Smooth muscle cell (in vitro differentiated cells): ENCODE results near the gene ARPC5L. TPM values are rescaled to one million over a fixed set of nuclear protein-coding genes. Genes with fewer than 3 reads are reported as not detected.

Source experiments
- DNase-seq: peaks from one replicate; lab custom pipeline; 2025; ENCODE audit not compliant: unreplicated experiment; lab: John Stamatoyannopoulos, UW
- H2AFZ ChIP-seq: fragments of 200-600 bp; sonication (generic); 2 replicates; pipeline ENCODE4 v1.6.0; 2016; ENCODE audit warnings: antibody characterized with exemption, low read depth, mild to moderate bottlenecking
- H3F3A ChIP-seq: fragments of 200-600 bp; sonication (generic); 2 replicates; pipeline ENCODE4 v1.6.0; 2017; ENCODE audit warnings: antibody characterized with exemption, low read depth
- H3K27ac ChIP-seq: fragments of 200-600 bp; sonication (generic); 2 replicates; pipeline ENCODE4 v1.5.1; 2016; ENCODE audit warnings: low read depth, mild to moderate bottlenecking
- H3K27me3 ChIP-seq: fragments of 200-600 bp; sonication (generic); 2 replicates; pipeline ENCODE4 v1.6.1; 2016; ENCODE audit warnings: low read depth, mild to moderate bottlenecking
- H3K36me3 ChIP-seq: fragments of 200-600 bp; sonication (generic); 2 replicates; pipeline ENCODE4 v1.5.1; 2016; ENCODE audit warnings: low read depth
- H3K4me1 ChIP-seq: fragments of 200-600 bp; sonication (generic); 2 replicates; pipeline ENCODE4 v1.5.1; 2016; ENCODE audit warnings: low read depth
- H3K4me2 ChIP-seq: fragments of 200-600 bp; sonication (generic); 2 replicates; pipeline ENCODE4 v1.6.0; 2016; ENCODE audit warnings: mild to moderate bottlenecking
- H3K4me3 ChIP-seq: fragments of 200-600 bp; sonication (generic); 2 replicates; pipeline ENCODE4 v1.5.1; 2016; ENCODE audit warnings: mild to moderate bottlenecking
- H3K79me2 ChIP-seq: fragments of 200-600 bp; sonication (generic); 2 replicates; pipeline ENCODE4 v1.6.0; 2016; ENCODE audit warnings: low read depth, mild to moderate bottlenecking
- H3K9ac ChIP-seq: fragments of 200-600 bp; sonication (generic); 2 replicates; pipeline ENCODE4 v1.6.0; 2016; ENCODE audit warnings: low read depth
- H3K9me3 ChIP-seq: fragments of 200-600 bp; sonication (generic); replicated peaks from 2 replicates; pipeline ENCODE4 v1.5.1; 2016; ENCODE audit warnings: low read depth
- H4K20me1 ChIP-seq: fragments of 200-600 bp; sonication (generic); 2 replicates; pipeline ENCODE4 v1.6.0; 2016; ENCODE audit warnings: low read depth
- WGBS: methylation state at CpG from one replicate; pipeline ENCODE4 v1.1.7; 2016; ENCODE audit warnings: low lambda C conversion rate; 5-methylcytosine and 5-hydroxymethylcytosine counted together
- polyA plus RNA-seq: library from polyadenylated mRNA; unstranded; fragments of >200 nt; fragmentation: Nextera tagmentation; extraction: Ambion mirVana; gene quantifications from 2 replicates; pipeline ENCODE4 v1.2.1, GENCODE V29; 2016
- total RNA-seq: library from RNA; depleted of rRNA; stranded (reverse); fragments of >200 nt; gene quantifications from 2 replicates; pipeline ENCODE4 v1.2.3, GENCODE V29; 2014
- TF ChIP-seq, protein P1 (sequence below): fragments of 200-600 bp; sonication (generic); IDR thresholded peaks from 2 replicates; pipeline ENCODE4 v1.5.1; 2017; ENCODE audit warnings: borderline replicate concordance, mild to moderate bottlenecking, antibody characterized with exemption; ENCODE audit not compliant: insufficient read depth, poor library complexity, severe bottlenecking

Gene ARPC5L
- total and polyA plus RNA-seq, 2 experiments from 2014 or later: 20.9 to 69.8 TPM

DNA sequence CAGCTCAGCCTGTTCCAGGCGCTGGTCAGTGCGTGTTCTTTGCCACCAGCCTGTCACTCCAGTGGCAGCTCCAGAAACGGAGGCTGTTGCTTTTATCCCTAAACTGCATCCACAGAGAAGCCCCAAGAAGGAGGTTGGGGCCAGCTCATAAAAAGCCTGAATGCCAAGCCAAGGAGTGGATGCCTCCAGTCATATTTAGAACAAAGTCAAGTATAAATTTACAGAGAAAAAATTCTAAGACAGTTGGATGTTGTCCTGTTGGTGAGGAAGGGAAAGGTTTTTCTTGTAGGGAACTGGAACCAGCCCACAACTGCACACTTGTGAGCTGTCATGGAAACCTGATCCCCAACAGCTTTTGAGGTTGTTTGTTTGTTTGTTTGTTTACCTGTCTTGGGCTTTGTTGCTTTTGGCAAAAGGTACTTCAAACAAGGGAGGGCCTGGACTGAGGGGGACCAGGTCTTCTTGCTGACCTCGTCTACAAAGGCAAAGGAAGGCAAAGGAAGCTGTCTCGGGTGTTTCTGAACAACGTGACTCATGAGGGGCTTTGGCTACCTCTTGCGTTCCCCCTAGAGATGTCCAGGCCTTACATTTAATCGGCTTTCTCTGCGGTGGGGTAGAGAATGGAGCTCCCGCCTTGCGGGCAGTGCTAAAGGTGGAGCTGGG is 48.3 kb upstream of the ARPC5L start:
- Histone ChIP-seq H3K9ac (peak overlapping the region; percentile 72), H3K4me2 (peak overlapping the region; percentile 57), H3K36me3 (no peaks in the 10 kb centered on the region), H3K4me3 (no peak overlapping the region), H3K4me1 (peaks cover 21% of the 10 kb centered on the region), H3K79me2 (no peaks in the 10 kb centered on the region), H3K9me3 (no peaks in the 10 kb centered on the region), H2AFZ (peak overlapping the region; percentile 24), H3F3A (peaks cover 25% of the 10 kb centered on the region), H3K27ac (peak overlapping the region; percentile 93), H4K20me1 (no peaks in the 10 kb centered on the region), H3K27me3 (no peaks in the 10 kb centered on the region)
- 57% methylated on average over 11 of the region's 11 CpGs for WGBS
- no peak for DNase-seq
- TF ChIP-seq, protein P1, sequence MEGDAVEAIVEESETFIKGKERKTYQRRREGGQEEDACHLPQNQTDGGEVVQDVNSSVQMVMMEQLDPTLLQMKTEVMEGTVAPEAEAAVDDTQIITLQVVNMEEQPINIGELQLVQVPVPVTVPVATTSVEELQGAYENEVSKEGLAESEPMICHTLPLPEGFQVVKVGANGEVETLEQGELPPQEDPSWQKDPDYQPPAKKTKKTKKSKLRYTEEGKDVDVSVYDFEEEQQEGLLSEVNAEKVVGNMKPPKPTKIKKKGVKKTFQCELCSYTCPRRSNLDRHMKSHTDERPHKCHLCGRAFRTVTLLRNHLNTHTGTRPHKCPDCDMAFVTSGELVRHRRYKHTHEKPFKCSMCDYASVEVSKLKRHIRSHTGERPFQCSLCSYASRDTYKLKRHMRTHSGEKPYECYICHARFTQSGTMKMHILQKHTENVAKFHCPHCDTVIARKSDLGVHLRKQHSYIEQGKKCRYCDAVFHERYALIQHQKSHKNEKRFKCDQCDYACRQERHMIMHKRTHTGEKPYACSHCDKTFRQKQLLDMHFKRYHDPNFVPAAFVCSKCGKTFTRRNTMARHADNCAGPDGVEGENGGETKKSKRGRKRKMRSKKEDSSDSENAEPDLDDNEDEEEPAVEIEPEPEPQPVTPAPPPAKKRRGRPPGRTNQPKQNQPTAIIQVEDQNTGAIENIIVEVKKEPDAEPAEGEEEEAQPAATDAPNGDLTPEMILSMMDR: no peak

- H2AFZ ChIP-seq: no peak overlapping the region
- peaks cover 25% of the 10 kb centered on the region for H3F3A ChIP-seq
- TF ChIP-seq, protein P1: no peak
- H4K20me1 ChIP-seq: no peaks in the 10 kb centered on the region
- no peak overlapping the region for H3K9ac ChIP-seq
- H3K4me1 ChIP-seq: peaks cover 21% of the 10 kb centered on the region
- no peaks in the 10 kb centered on the region for H3K27me3 ChIP-seq
- WGBS: 96% methylated on average over 5 of the region's 5 CpGs
- H3K4me2 ChIP-seq: no peak overlapping the region
- DNase-seq: no peak
- no peaks in the 10 kb centered on the region for H3K36me3 ChIP-seq
- H3K79me2 ChIP-seq: no peaks in the 10 kb centered on the region
- no peak overlapping the region for H3K4me3 ChIP-seq
- no peaks in the 10 kb centered on the region for H3K9me3 ChIP-seq
- peak overlapping the region; percentile 93 for H3K27ac ChIP-seq
Measured at GRCh38 chr9:124814164-124814535, 47.8 kb upstream of the ARPC5L start.

DNA sequence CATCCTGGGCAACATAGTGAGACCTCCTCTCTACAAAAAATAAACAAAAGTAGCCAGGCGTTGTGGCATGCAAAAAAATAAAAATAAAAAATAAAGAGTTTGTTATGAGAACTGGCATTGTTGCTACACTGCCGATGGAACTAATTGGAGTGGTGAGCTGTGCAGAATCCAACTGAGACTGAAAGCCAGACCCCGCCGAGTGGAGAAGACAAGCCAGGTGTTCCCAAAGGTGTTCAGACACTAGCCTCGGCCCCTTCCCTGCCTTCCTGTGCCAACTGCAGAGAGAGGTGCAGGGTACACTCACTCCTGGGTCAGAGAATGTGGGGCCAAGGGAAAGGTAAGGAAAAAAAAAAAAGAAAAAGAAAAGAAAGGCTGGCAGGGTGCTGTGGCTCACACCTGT is 46.3 kb upstream of the ARPC5L start:
- Histone ChIP-seq H2AFZ (no peak overlapping the region), H3K4me3 (no peak overlapping the region), H3K4me2 (no peak overlapping the region), H3K27ac (no peak overlapping the region), H3K4me1 (peaks cover 21% of the 10 kb centered on the region), H4K20me1 (no peaks in the 10 kb centered on the region), H3K79me2 (no peaks in the 10 kb centered on the region), H3F3A (peaks cover 24% of the 10 kb centered on the region), H3K9ac (no peak overlapping the region), H3K36me3 (no peaks in the 10 kb centered on the region), H3K9me3 (no peaks in the 10 kb centered on the region), H3K27me3 (no peaks in the 10 kb centered on the region)
- TF ChIP-seq, protein P1: no peak
- 96% methylated on average over 5 of the region's 5 CpGs for WGBS
- no peak for DNase-seq
